Hindlimb muscle (tissue), 1 donor: ENCODE data around the gene HOXD10. TPM values are rescaled to one million over a fixed set of nuclear protein-coding genes. Genes with fewer than 3 reads are reported as not detected.

Experiments used
- DNase-seq: peaks from one replicate; pipeline ENCODE4 v3.0.0-alpha.2; 2013
- polyA plus RNA-seq: library from polyadenylated mRNA; unstranded; fragments of 120-200 nt; gene quantifications from one replicate; pipeline ENCODE4 v1.2.1, GENCODE V29; 2013; ENCODE audit not compliant: insufficient read length

The HOXD10 gene
- polyA plus RNA-seq, 1 donor: 0.10 TPM

DNA sequence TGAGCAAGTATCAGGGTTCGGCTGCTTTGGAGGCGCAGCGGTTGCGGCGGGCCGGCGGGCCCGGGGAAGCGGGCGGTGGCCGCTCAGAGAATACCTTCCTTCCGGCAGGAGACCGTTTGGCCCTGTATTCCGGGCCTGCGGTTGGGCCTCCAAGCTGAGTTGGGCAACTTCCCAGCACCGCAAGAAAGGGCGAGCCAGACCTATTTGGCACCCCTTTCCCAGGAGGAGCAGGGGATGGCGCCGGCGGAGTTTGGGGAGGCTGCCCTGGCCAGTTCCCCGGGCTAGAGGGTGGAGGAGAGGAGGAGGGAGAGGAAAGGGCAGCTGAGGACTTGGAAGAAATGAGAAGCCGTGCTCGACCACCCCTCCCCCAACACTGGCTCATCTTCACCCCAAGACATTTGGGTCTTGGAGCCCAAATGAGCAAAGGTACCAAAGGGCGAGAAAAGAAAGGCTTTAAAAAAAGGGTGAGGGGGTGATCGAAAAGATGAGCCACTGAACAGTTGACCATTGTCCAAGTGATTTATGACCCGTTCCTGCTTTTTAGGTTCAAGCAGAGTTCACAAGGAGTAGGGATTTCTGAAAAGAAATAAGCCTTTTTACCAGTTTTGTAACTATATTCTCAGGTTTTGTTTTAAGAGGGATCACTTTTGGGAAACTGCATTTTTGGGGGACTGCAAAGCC is 48.9 kb downstream of the HOXD10 start:
- no peak for DNase-seq

DNA sequence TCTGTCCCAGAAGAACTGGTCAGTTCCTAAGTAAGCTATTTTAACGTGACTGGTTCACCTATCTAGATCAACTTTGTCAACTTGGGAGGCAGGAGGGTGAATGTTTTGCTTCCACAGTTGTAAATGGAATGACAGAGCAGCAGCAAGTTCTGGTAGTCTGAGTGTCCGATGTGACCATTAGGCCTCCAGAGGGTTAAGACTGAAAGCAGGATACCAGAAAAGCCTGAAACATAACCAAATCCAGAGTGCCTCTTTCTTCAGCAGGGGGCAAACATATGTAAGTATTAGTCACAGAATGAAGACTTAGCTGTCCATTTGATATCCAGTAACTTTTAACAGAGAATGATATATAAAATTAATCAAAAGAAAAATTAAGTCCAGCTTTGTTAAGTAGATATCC is 49.7 kb downstream of the HOXD10 start:
- DNase-seq: no peak

DNA sequence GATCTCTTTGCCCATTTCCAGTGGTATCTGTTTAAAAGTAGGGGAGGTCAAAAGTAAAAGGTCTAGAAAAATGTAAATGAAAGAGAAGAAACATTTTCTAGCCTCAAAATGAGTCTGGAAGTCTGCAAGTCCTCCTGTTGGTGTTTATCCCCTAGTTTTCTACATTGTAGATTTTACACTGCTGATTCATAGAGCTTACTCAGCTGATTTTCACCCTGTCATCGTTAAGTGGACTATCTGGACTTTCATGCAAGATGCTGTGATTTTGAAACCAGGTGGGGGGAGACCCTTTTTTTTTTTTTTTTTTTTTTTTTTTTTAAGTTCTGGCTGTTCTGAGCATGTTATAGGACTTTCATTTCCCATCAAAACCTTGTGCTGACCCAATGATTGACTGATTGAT is 50.8 kb downstream of the HOXD10 start:
- no peak for DNase-seq

DNA sequence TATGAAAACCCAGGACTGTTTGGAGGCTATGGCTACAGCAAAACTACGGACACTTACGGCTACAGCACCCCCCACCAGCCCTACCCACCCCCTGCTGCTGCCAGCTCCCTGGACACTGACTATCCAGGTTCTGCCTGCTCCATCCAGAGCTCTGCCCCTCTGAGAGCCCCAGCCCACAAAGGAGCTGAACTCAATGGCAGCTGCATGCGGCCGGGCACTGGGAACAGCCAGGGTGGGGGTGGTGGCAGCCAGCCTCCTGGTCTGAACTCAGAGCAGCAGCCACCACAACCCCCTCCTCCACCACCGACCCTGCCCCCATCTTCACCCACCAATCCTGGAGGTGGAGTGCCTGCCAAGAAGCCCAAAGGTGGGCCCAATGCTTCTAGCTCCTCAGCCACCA is 52.6 kb downstream of the HOXD10 start:
- no peak for DNase-seq

Other genes starting within 250 kb of the HOXD10 start
- gene LNPK, start 114.5 kb upstream of the HOXD10 start, polyA plus RNA-seq: 43.9 TPM
- gene EVX2, start 32.8 kb upstream of the HOXD10 start, polyA plus RNA-seq: not detected
- gene HOXD13, start 24.1 kb upstream of the HOXD10 start, polyA plus RNA-seq: not detected
- not detected for gene HOXD12, start 17.0 kb upstream of the HOXD10 start, polyA plus RNA-seq
- not detected for gene HOXD11, start 9.5 kb upstream of the HOXD10 start, polyA plus RNA-seq
- gene HOXD9, start 5.9 kb downstream of the HOXD10 start, polyA plus RNA-seq: 10.5 TPM
- 45.0 TPM for gene HOXD8, start 12.9 kb downstream of the HOXD10 start, polyA plus RNA-seq
- 8.2 TPM for gene HOXD4, start 34.8 kb downstream of the HOXD10 start, polyA plus RNA-seq
- gene HOXD3, start 40.5 kb downstream of the HOXD10 start, polyA plus RNA-seq: 3.4 TPM
- 0.57 TPM for gene HOXD1, start 71.9 kb downstream of the HOXD10 start, polyA plus RNA-seq
- gene MTX2, start 152.7 kb downstream of the HOXD10 start, polyA plus RNA-seq: 53.3 TPM